Uterus (tissue), 4 donors: ENCODE data around the gene LCK. TPM values are rescaled to one million over a fixed set of nuclear protein-coding genes. Genes with fewer than 3 reads are reported as not detected.

Source experiments
- DNase-seq, 2 donors: peaks; one replicate each; pipeline ENCODE4 v3.0.0-alpha.2; 2019 to 2020
- H3K27ac ChIP-seq, 2 donors: fragments of 200-600 bp; sonication (generic); 1 replicate in 1 of 2; 2 replicates in 1 of 2; pipeline ENCODE4 v1.5.1; 2016 to 2018
- H3K27me3 ChIP-seq, 2 donors: fragments of 200-600 bp; sonication (generic); one replicate each; pipeline ENCODE4 v1.5.1; 2018 to 2019; ENCODE audit warnings: control low read depth in 1 of 2
- H3K36me3 ChIP-seq, 2 donors: fragments of 200-600 bp; sonication (generic); one replicate each; pipeline ENCODE4 v1.5.1; 2019; ENCODE audit warnings: control low read depth in 1 of 2
- H3K4me1 ChIP-seq, 2 donors: fragments of 200-600 bp; sonication (generic); one replicate each; pipeline ENCODE4 v1.5.1; 2018 to 2019; ENCODE audit warnings: control low read depth in 1 of 2
- H3K4me3 ChIP-seq, 2 donors: fragments of 200-600 bp; sonication (generic); 1 replicate in 1 of 2; 2 replicates in 1 of 2; pipeline ENCODE4 v1.5.1; 2018 to 2019; ENCODE audit warnings: mild to moderate bottlenecking in 1 of 2
- H3K9me3 ChIP-seq, 2 donors: fragments of 200-600 bp; sonication (generic); one replicate each; pipeline ENCODE4 v1.5.1; 2019; ENCODE audit warnings: control low read depth in 1 of 2
- CTCF ChIP-seq, 4 experiments: fragments of 200-600 bp in 2 of 4; fragments of 450-650 bp in 2 of 4; sonication (generic) in 2 of 4; IDR thresholded peaks; one replicate each; pipeline ENCODE4 v1.5.1; 2016 to 2019; ENCODE audit warnings: antibody characterized with exemption in 4 of 4, mild to moderate bottlenecking in 2 of 4, moderate library complexity in 1 of 4
- POLR2A ChIP-seq, 2 donors: fragments of 450-650 bp; IDR thresholded peaks; one replicate each; pipeline ENCODE4 v1.6.1; 2016; ENCODE audit warnings: antibody characterized with exemption in 2 of 2, mild to moderate bottlenecking in 1 of 2, moderate library complexity in 1 of 2
- intact Hi-C: fragments of 100-400 bp; cut with DNase I; formaldehyde crosslinking; loops from one replicate; pipeline ENCODE4 v1.15.1; 2023; ENCODE audit warnings: low total_unique reads
- total RNA-seq, 4 donors: library from RNA; depleted of rRNA in 3 of 4; stranded (reverse); fragments of >200 nt in 3 of 4; gene quantifications; one replicate each; pipeline versions ENCODE4 v1.1.0 to v1.2.4, GENCODE V29; 2014 to 2023
- donor health status: DM: yes; HTN: yes; CAD: no.

LCK gene
- total RNA-seq, 4 donors from 2014 or later: 0.26 to 2.0 (median 1.4) TPM

- Histone ChIP-seq H3K27me3 (no peaks in the 10 kb centered on the region), H3K36me3 (no peaks in the 10 kb centered on the region), H3K27ac (no peak overlapping the region), H3K4me3 (no peak overlapping the region), H3K9me3 (no peaks in the 10 kb centered on the region), H3K4me1 (no peaks in the 10 kb centered on the region)
- intact Hi-C loops: no loop called here
- no peak for DNase-seq
- no peak for TF ChIP-seq CTCF (IDR thresholded peaks at IDR 0.05)
- no peak for TF ChIP-seq POLR2A (IDR thresholded peaks at IDR 0.05)
Observed at GRCh38 chr1:32299327-32299726, 48.3 kb downstream of the LCK start.

- intact Hi-C loops: no loop called here
- Histone ChIP-seq H3K27me3 (no peaks in the 10 kb centered on the region), H3K36me3 (no peaks in the 10 kb centered on the region), H3K4me3 (no peak overlapping the region), H3K9me3 (no peaks in the 10 kb centered on the region), H3K27ac (no peak overlapping the region), H3K4me1 (no peaks in the 10 kb centered on the region)
- DNase-seq: no peak
- TF ChIP-seq CTCF (IDR thresholded peaks at IDR 0.05) (no peak), POLR2A (IDR thresholded peaks at IDR 0.05) (no peak)
Observed at GRCh38 chr1:32303358-32303757, 52.3 kb downstream of the LCK start.

GRCh38 chr1:32303997-32304622 is 53.0 kb downstream of the LCK start:
- intact Hi-C loops: no loop called here
- H3K36me3 ChIP-seq: no peaks in the 10 kb centered on the region
- H3K27ac ChIP-seq: no peak overlapping the region
- no peaks in the 10 kb centered on the region for H3K4me1 ChIP-seq
- H3K4me3 ChIP-seq: no peak overlapping the region
- DNase-seq: no peak
- H3K9me3 ChIP-seq: no peaks in the 10 kb centered on the region
- no peaks in the 10 kb centered on the region for H3K27me3 ChIP-seq
- no peak for TF ChIP-seq CTCF (IDR thresholded peaks at IDR 0.05)

GRCh38 chr1:32305310-32305709 is 54.2 kb downstream of the LCK start:
- Histone ChIP-seq H3K27ac (no peak overlapping the region), H3K4me3 (no peak overlapping the region), H3K27me3 (no peaks in the 10 kb centered on the region), H3K36me3 (no peaks in the 10 kb centered on the region), H3K4me1 (no peaks in the 10 kb centered on the region), H3K9me3 (no peaks in the 10 kb centered on the region)
- DNase-seq: no peak
- TF ChIP-seq CTCF (IDR thresholded peaks at IDR 0.05): no peak
- TF ChIP-seq POLR2A (IDR thresholded peaks at IDR 0.05): no peak
- intact Hi-C loops: no loop called here

- Histone ChIP-seq H3K4me1 (no peaks in the 10 kb centered on the region), H3K27me3 (no peaks in the 10 kb centered on the region), H3K4me3 (no peak overlapping the region), H3K27ac (no peak overlapping the region), H3K9me3 (no peaks in the 10 kb centered on the region), H3K36me3 (no peaks in the 10 kb centered on the region)
- TF ChIP-seq CTCF (IDR thresholded peaks at IDR 0.05) (no peak), POLR2A (IDR thresholded peaks at IDR 0.05) (no peak)
- intact Hi-C loops: no loop called here
- no peak for DNase-seq
Observed at GRCh38 chr1:32307324-32307723, 56.3 kb downstream of the LCK start.
